H1 (cell line): ENCODE results near the gene HEATR1. TPM values are rescaled to one million over a fixed set of nuclear protein-coding genes. Genes with fewer than 3 reads are reported as not detected.

Experiments
- CTCF ChIA-PET: fragments of 300-600 bp; sonication (Branson Sonifier 250); formaldehyde crosslinking; loops from one replicate; lab custom pipeline; 2021; ENCODE audit not compliant: partially characterized antibody; lab: Charles Lee
- POLR2A ChIA-PET: fragments of 300-600 bp; sonication (Branson Sonifier 250); formaldehyde crosslinking; loops from one replicate; lab custom pipeline; 2021; ENCODE audit warnings: inconsistent platforms; ENCODE audit not compliant: partially characterized antibody; lab: Charles Lee
- DNase-seq, 2 experiments: peaks; one replicate each; pipeline versions ENCODE4 v3.0.0 to v3.0.0-alpha.2; 2010 to 2022; ENCODE audit warnings: low spot score in 2 of 2, low read depth in 1 of 2, mixed read lengths in 1 of 2
- FAIRE-seq: peaks from 2 replicates; lab custom pipeline; 2011; peaks lifted over from hg19 to GRCh38; lab: Jason Lieb, UNC
- H2AFZ ChIP-seq: 2 replicates; pipeline ENCODE4 v1.8.1; 2012; ENCODE audit warnings: low read length, inconsistent platforms
- H2AK5ac ChIP-seq: 2 replicates; pipeline ENCODE4 v1.6.1; 2013; ENCODE audit warnings: low read depth, low read length
- H2BK120ac ChIP-seq: replicated peaks from 2 replicates; pipeline ENCODE3; 2013; ENCODE audit warnings: low read depth, low read length, inconsistent platforms
- H2BK12ac ChIP-seq: 2 replicates; pipeline ENCODE4 v1.6.1; 2013; ENCODE audit warnings: low read depth, low read length
- H2BK15ac ChIP-seq: 2 replicates; pipeline ENCODE4 v1.6.1; 2013; ENCODE audit warnings: low read length
- H2BK20ac ChIP-seq: 2 replicates; pipeline ENCODE4 v1.6.1; 2013; ENCODE audit warnings: low read length
- H2BK5ac ChIP-seq: 2 replicates; pipeline ENCODE4 v1.6.1; 2013; ENCODE audit warnings: low read depth, low read length
- H3K14ac ChIP-seq: 2 replicates; pipeline ENCODE4 v1.6.1; 2013; ENCODE audit warnings: inconsistent platforms; ENCODE audit not compliant: insufficient read length
- H3K18ac ChIP-seq: 2 replicates; pipeline ENCODE4 v1.6.1; 2013; ENCODE audit warnings: low read length; ENCODE audit errors: extremely low read depth
- H3K23ac ChIP-seq: 2 replicates; pipeline ENCODE4 v1.6.1; 2013; ENCODE audit warnings: inconsistent platforms; ENCODE audit not compliant: insufficient read length
- H3K23me2 ChIP-seq: 2 replicates; pipeline ENCODE4 v1.6.1; 2013; ENCODE audit warnings: low read depth, low read length
- H3K27ac ChIP-seq: 2 replicates; pipeline ENCODE4 v1.6.1; 2011; ENCODE audit warnings: low read depth, low read length, inconsistent platforms
- H3K27me3 ChIP-seq, 4 experiments: replicated peaks in 1 of 4; 1 replicate in 1 of 4; 2 replicates in 3 of 4; pipeline versions ENCODE4 v1.6.1 to v1.8.1; 2011 to 2013; ENCODE audit warnings: low read length in 3 of 4, mild to moderate bottlenecking in 3 of 4, inconsistent platforms in 2 of 4, mixed read lengths in 2 of 4, moderate library complexity in 1 of 4; ENCODE audit not compliant: control insufficient read depth in 3 of 4, insufficient read depth in 3 of 4; ENCODE audit errors: extremely low read depth in 1 of 4
- H3K36me3 ChIP-seq, 4 experiments: 2 replicates each; pipeline versions ENCODE4 v1.6.1 to v1.8.1; 2011 to 2013; ENCODE audit warnings: mild to moderate bottlenecking in 4 of 4, low read length in 3 of 4, moderate library complexity in 2 of 4, control low read depth in 1 of 4, inconsistent platforms in 1 of 4; ENCODE audit not compliant: insufficient read depth in 4 of 4, control insufficient read depth in 2 of 4
- H3K4ac ChIP-seq: replicated peaks from 2 replicates; pipeline ENCODE3; 2013; ENCODE audit warnings: low read length, low read depth, mixed read lengths, inconsistent platforms; ENCODE audit not compliant: insufficient read length
- H3K4me1 ChIP-seq, 4 experiments: replicated peaks in 1 of 4; 1 replicate in 1 of 4; 2 replicates in 3 of 4; pipeline versions ENCODE4 v1.6.1 to v1.8.1; 2011 to 2013; ENCODE audit warnings: low read length in 3 of 4, inconsistent platforms in 2 of 4, mixed read lengths in 1 of 4; ENCODE audit not compliant: insufficient read depth in 4 of 4, control insufficient read depth in 3 of 4
- H3K4me2 ChIP-seq, 2 experiments: 2 replicates each; pipeline versions ENCODE4 v1.6.1 to v1.8.1; 2011 to 2013; ENCODE audit warnings: low read depth in 2 of 2, low read length in 2 of 2, control low read depth in 1 of 2, inconsistent platforms in 1 of 2, mild to moderate bottlenecking in 1 of 2; ENCODE audit not compliant: insufficient read depth in 1 of 2
- H3K4me3 ChIP-seq, 4 experiments: fragments of 200-600, 300-600 bp in 1 of 4; sonication (generic), shearing (Covaris generic), sonication (Bioruptor Twin) in 1 of 4; 2 replicates each; pipeline versions ENCODE4 v1.5.1 to v1.8.1; 2011 to 2016; ENCODE audit warnings: low read length in 4 of 4, low read depth in 3 of 4, control low read depth in 2 of 4, inconsistent platforms in 2 of 4, mild to moderate bottlenecking in 2 of 4, mixed read lengths in 1 of 4, moderate library complexity in 1 of 4; ENCODE audit not compliant: insufficient read depth in 2 of 4; ENCODE audit errors: extremely low read depth in 1 of 4
- H3K56ac ChIP-seq: replicated peaks from 2 replicates; pipeline ENCODE3; 2013; ENCODE audit warnings: low read depth, mild to moderate bottlenecking, mixed read lengths, low read length, inconsistent platforms; ENCODE audit not compliant: insufficient read length
- H3K79me1 ChIP-seq: 2 replicates; pipeline ENCODE4 v1.6.1; 2013; ENCODE audit warnings: low read depth, low read length, control low read depth
- H3K79me2 ChIP-seq, 2 experiments: 2 replicates each; pipeline versions ENCODE4 v1.6.1 to v1.8.1; 2012 to 2013; ENCODE audit warnings: low read length in 2 of 2, mild to moderate bottlenecking in 2 of 2, inconsistent platforms in 1 of 2; ENCODE audit not compliant: insufficient read depth in 2 of 2, control insufficient read depth in 1 of 2
- H3K9ac ChIP-seq, 4 experiments: replicated peaks in 1 of 4; 1 replicate in 1 of 4; 2 replicates in 3 of 4; pipeline versions ENCODE4 v1.6.1 to v1.8.1; 2011 to 2013; ENCODE audit warnings: low read depth in 3 of 4, low read length in 3 of 4, control low read depth in 2 of 4, mild to moderate bottlenecking in 2 of 4, moderate library complexity in 2 of 4, inconsistent platforms in 1 of 4; ENCODE audit errors: extremely low read depth in 1 of 4
- H3K9me3 ChIP-seq, 2 experiments: 2 replicates each; pipeline versions ENCODE4 v1.6.1 to v1.8.1; 2012 to 2013; ENCODE audit warnings: mild to moderate bottlenecking in 2 of 2, moderate library complexity in 2 of 2, control low read depth in 1 of 2, inconsistent platforms in 1 of 2, low read depth in 1 of 2, low read length in 1 of 2, mixed read lengths in 1 of 2; ENCODE audit not compliant: insufficient read depth in 2 of 2
- H4K20me1 ChIP-seq, 2 experiments: replicated peaks in 1 of 2; 2 replicates each; pipeline versions ENCODE3 to v1.8.1; 2011 to 2013; ENCODE audit warnings: inconsistent platforms in 2 of 2, low read length in 2 of 2, mild to moderate bottlenecking in 1 of 2; ENCODE audit not compliant: insufficient read depth in 2 of 2, control insufficient read depth in 1 of 2
- H4K5ac ChIP-seq: 2 replicates; pipeline ENCODE4 v1.6.1; 2013; ENCODE audit warnings: low read length, low read depth, mixed read lengths, inconsistent platforms; ENCODE audit not compliant: insufficient read length
- H4K8ac ChIP-seq: 2 replicates; pipeline ENCODE4 v1.8.0; 2013; ENCODE audit warnings: mild to moderate bottlenecking, moderate library complexity, low read length, inconsistent platforms; ENCODE audit not compliant: insufficient read depth; ENCODE audit errors: extremely low read depth
- H4K91ac ChIP-seq: replicated peaks from 2 replicates; pipeline ENCODE3; 2013; ENCODE audit warnings: low read length, mixed read lengths, inconsistent platforms; ENCODE audit not compliant: insufficient read length
- CBX8 ChIP-seq: fragments of 300-800, 300-1000 bp; sonication (generic); IDR thresholded peaks from 2 replicates; pipeline ENCODE4 v1.7.1; 2016; ENCODE audit warnings: low read depth, low read length, borderline replicate concordance
- KDM5A ChIP-seq: fragments of 200-600 bp; IDR thresholded peaks from 2 replicates; pipeline ENCODE4 v1.7.1; 2012; ENCODE audit warnings: mild to moderate bottlenecking, low read length, inconsistent platforms, mixed read lengths
- WGBS, 2 experiments: shearing (Covaris generic) in 1 of 2; methylation state at CpG; one replicate each; pipeline versions ENCODE4 v1.1.6 to v1.1.7; 2013 to 2015; ENCODE audit warnings: low lambda C conversion rate in 2 of 2, mixed read lengths in 2 of 2, inconsistent platforms in 1 of 2, low coverage in 1 of 2, missing lambda C conversion rate in 1 of 2; ENCODE audit not compliant: insufficient replicate concordance in 2 of 2, insufficient coverage in 1 of 2, insufficient read length in 1 of 2; ENCODE audit errors: extremely low coverage in 1 of 2, missing lambda C conversion rate in 1 of 2; 5-methylcytosine and 5-hydroxymethylcytosine counted together
- polyA plus RNA-seq, 7 experiments: library from polyadenylated mRNA; depleted of rRNA in 3 of 7; stranded (reverse) in 5 of 7; unstranded in 2 of 7; fragments of >200 nt in 5 of 7; fragments of 200-250 nt in 2 of 7; gene quantifications; 1 replicate in 5 of 7; 2 replicates in 1 of 7; 4 replicates in 1 of 7; pipeline versions ENCODE4 v1.2.1 to v1.2.3, GENCODE V29; 2011 to 2013; ENCODE audit warnings: missing spikeins in 2 of 7, mixed read lengths in 2 of 7
- total RNA-seq: library from RNA; stranded (reverse); fragmentation: NEBNext Ultra II Directional; extraction: Animal tissue kit (Norgen Biotek cat#: 25700); gene quantifications from 2 replicates; pipeline ENCODE4 v1.2.1, GENCODE V29; 2021
- TF ChIP-seq, protein P1 (sequence below): IDR thresholded peaks from 2 replicates; pipeline ENCODE4 v1.6.1; 2011; ENCODE audit warnings: low read length, improper control_type of control experiment

HEATR1 gene
- total and polyA plus RNA-seq, 2 of the 8 experiments (the other 6 are each of a cell fraction or from before 2014, with no cell fraction given), result 13.0 to 95.8 TPM

DNA sequence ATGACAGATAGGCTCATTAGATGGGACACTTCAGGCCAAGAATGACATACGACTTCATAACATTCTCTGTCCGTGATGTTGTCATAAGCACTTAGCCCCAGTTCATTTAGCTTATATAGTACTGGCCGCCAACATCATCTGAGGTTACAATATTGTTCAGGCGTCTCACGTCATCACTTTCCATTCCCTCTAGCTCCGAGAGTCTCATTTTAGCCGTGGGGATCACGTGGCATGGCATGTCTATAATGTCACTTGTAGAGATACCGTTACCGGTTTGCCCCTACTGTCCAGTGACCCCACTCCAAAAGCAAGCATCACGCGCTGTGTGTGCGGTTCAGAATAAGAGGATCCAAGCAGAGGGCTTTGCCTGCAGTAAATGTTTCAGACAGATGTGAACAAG, 34.6 kb upstream of the HEATR1 start:
- ChIA-PET POLR2A (no interaction called here), CTCF (interaction anchor here (1.0 kb wide), 1 partner anchor 81 kb away, joined by 3 read pairs; no protein-coding TSS in a partner anchor)
- H3K23me2 ChIP-seq, result no peaks in the 10 kb centered on the region
- no peaks in the 10 kb centered on the region for H3K4me1 ChIP-seq
- H3K14ac ChIP-seq, result no peak overlapping the region
- FAIRE-seq, result no peak
- no peak overlapping the region for H2AFZ ChIP-seq
- H3K18ac ChIP-seq, result no peak overlapping the region
- no peaks in the 10 kb centered on the region for H3K9me3 ChIP-seq
- no peak overlapping the region for H4K91ac ChIP-seq
- H2BK12ac ChIP-seq, result no peak overlapping the region
- H2AK5ac ChIP-seq, result no peak overlapping the region
- H3K27ac ChIP-seq, result no peak overlapping the region
- no peak overlapping the region for H2BK20ac ChIP-seq
- no peak overlapping the region for H4K5ac ChIP-seq
- H3K27me3 ChIP-seq, result no peaks in the 10 kb centered on the region
- no peak overlapping the region for H2BK120ac ChIP-seq
- no peak overlapping the region for H3K4me3 ChIP-seq
- 93% methylated on average over 13 of the region's 13 CpGs; no CpG with 5 or more reads in 1 of the 2 experiments for WGBS, 2 experiments
- no peak for DNase-seq
- no peaks in the 10 kb centered on the region for H3K79me1 ChIP-seq
- H3K23ac ChIP-seq, result no peak overlapping the region
- H3K9ac ChIP-seq, result no peak overlapping the region
- H2BK5ac ChIP-seq, result no peak overlapping the region
- no peak overlapping the region for H3K4me2 ChIP-seq
- H3K36me3 ChIP-seq, result no peaks in the 10 kb centered on the region
- no peak overlapping the region for H3K56ac ChIP-seq
- H3K79me2 ChIP-seq, result no peaks in the 10 kb centered on the region
- H4K8ac ChIP-seq, result no peak overlapping the region
- no peak overlapping the region for H2BK15ac ChIP-seq
- H4K20me1 ChIP-seq, result no peaks in the 10 kb centered on the region
- no peak overlapping the region for H3K4ac ChIP-seq
- TF ChIP-seq KDM5A, result no peak
- TF ChIP-seq, protein P1, sequence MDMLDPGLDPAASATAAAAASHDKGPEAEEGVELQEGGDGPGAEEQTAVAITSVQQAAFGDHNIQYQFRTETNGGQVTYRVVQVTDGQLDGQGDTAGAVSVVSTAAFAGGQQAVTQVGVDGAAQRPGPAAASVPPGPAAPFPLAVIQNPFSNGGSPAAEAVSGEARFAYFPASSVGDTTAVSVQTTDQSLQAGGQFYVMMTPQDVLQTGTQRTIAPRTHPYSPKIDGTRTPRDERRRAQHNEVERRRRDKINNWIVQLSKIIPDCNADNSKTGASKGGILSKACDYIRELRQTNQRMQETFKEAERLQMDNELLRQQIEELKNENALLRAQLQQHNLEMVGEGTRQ, result no peak
- no peak for TF ChIP-seq CBX8
